ENCODE measurements around the gene SYNDIG1.

The SYNDIG1 gene

GRCh38 chr20:24469116-24469893, at the start of gene SYNDIG1:
SYNDIG1 (plus strand) TSS chr20:24469629; CDS start chr20:24543098, 73,469 bp downstream.
- DNase-seq (ENCODE audit: low read depth in 2 of 2) = no peak

GRCh38 chr20:24419786-24420185, 49.6 kb upstream of the SYNDIG1 start:
- no peak for DNase-seq (ENCODE audit: low read depth in 2 of 2)

GRCh38 chr20:24420567-24420966, 48.9 kb upstream of the SYNDIG1 start:
- DNase-seq (ENCODE audit: low read depth in 2 of 2) = no peak

- DNase-seq (ENCODE audit: low read depth in 2 of 2) = no peak
Measured at GRCh38 chr20:24421071-24421470, 48.4 kb upstream of the SYNDIG1 start.

GRCh38 chr20:24422091-24422760, 47.2 kb upstream of the SYNDIG1 start:
- no peak for DNase-seq (ENCODE audit: low read depth in 2 of 2)

GRCh38 chr20:24423390-24424313, 45.8 kb upstream of the SYNDIG1 start:
- no peak for DNase-seq (ENCODE audit: low read depth in 2 of 2)

GRCh38 chr20:24425523-24426135, 43.8 kb upstream of the SYNDIG1 start:
- no peak for DNase-seq (ENCODE audit: low read depth in 2 of 2)

- no peak for DNase-seq (ENCODE audit: low read depth in 2 of 2)
Measured at GRCh38 chr20:24431279-24432045, 38.0 kb upstream of the SYNDIG1 start.

- DNase-seq (ENCODE audit: low read depth in 2 of 2) = no peak
Measured at GRCh38 chr20:24432046-24432442, 37.4 kb upstream of the SYNDIG1 start.

GRCh38 chr20:24436160-24436559, 33.3 kb upstream of the SYNDIG1 start:
- DNase-seq (ENCODE audit: low read depth in 2 of 2) = no peak

- no peak for DNase-seq (ENCODE audit: low read depth in 2 of 2)
Measured at GRCh38 chr20:24437196-24438082, 32.0 kb upstream of the SYNDIG1 start.

- DNase-seq (ENCODE audit: low read depth in 2 of 2) = no peak
Measured at GRCh38 chr20:24438331-24438730, 31.1 kb upstream of the SYNDIG1 start.

- no peak for DNase-seq (ENCODE audit: low read depth in 2 of 2)
Measured at GRCh38 chr20:24439737-24440387, 29.6 kb upstream of the SYNDIG1 start.

GRCh38 chr20:24441661-24442060, 27.8 kb upstream of the SYNDIG1 start:
- no peak for DNase-seq (ENCODE audit: low read depth in 2 of 2)

- DNase-seq (ENCODE audit: low read depth in 2 of 2) = no peak
Measured at GRCh38 chr20:24442909-24443308, 26.5 kb upstream of the SYNDIG1 start.

GRCh38 chr20:24443436-24443835, 26.0 kb upstream of the SYNDIG1 start:
- no peak for DNase-seq (ENCODE audit: low read depth in 2 of 2)

- DNase-seq (ENCODE audit: low read depth in 2 of 2) = no peak
Measured at GRCh38 chr20:24444526-24445190, 24.8 kb upstream of the SYNDIG1 start.

GRCh38 chr20:24445510-24446170, 23.8 kb upstream of the SYNDIG1 start:
- no peak for DNase-seq (ENCODE audit: low read depth in 2 of 2)
